ENCODE measurements around the gene SYNE2. TPM values are rescaled to one million over a fixed set of nuclear protein-coding genes. Genes with fewer than 3 reads are reported as not detected.

SYNE2 gene
- total RNA-seq, 2 donors from 2014 or later: 147 to 153 TPM

GRCh38 chr14:64198486-64198885 lies 345.7 kb downstream of the SYNE2 start:
- DNase-seq: no peak
- no peak overlapping the region for H3K4me3 ChIP-seq
- no peaks in the 10 kb centered on the region for H3K4me1 ChIP-seq
- TF ChIP-seq CTCF (IDR thresholded peaks at IDR 0.05): no peak
- no peaks in the 10 kb centered on the region for H3K36me3 ChIP-seq
- H3K27ac ChIP-seq: no peak overlapping the region
- H3K9me3 ChIP-seq: no peaks in the 10 kb centered on the region
- H3K27me3 ChIP-seq: no peaks in the 10 kb centered on the region
- intact Hi-C loops (cut with DNase I): no loop called here
- no peak overlapping the region for H3K9ac ChIP-seq (ENCODE audit: low read depth in 2 of 2, low read length in 2 of 2)

GRCh38 chr14:64200170-64200569 lies 347.4 kb downstream of the SYNE2 start:
- Histone ChIP-seq H3K9ac (ENCODE audit: low read depth in 2 of 2, low read length in 2 of 2) (no peak overlapping the region), H3K9me3 (no peaks in the 10 kb centered on the region), H3K27me3 (no peaks in the 10 kb centered on the region), H3K36me3 (no peaks in the 10 kb centered on the region), H3K4me1 (no peaks in the 10 kb centered on the region), H3K4me3 (no peak overlapping the region), H3K27ac (no peak overlapping the region)
- no peak for TF ChIP-seq CTCF (IDR thresholded peaks at IDR 0.05)
- no peak for DNase-seq
- intact Hi-C loops (cut with DNase I): no loop called here

GRCh38 chr14:64201296-64201695 lies 348.5 kb downstream of the SYNE2 start:
- no peak for TF ChIP-seq CTCF (IDR thresholded peaks at IDR 0.05)
- no peak overlapping the region for H3K9ac ChIP-seq (ENCODE audit: low read depth in 2 of 2, low read length in 2 of 2)
- H3K36me3 ChIP-seq: no peaks in the 10 kb centered on the region
- no peak overlapping the region for H3K4me3 ChIP-seq
- no peaks in the 10 kb centered on the region for H3K4me1 ChIP-seq
- intact Hi-C loops (cut with DNase I): no loop called here
- H3K9me3 ChIP-seq: no peaks in the 10 kb centered on the region
- no peak overlapping the region for H3K27ac ChIP-seq
- no peaks in the 10 kb centered on the region for H3K27me3 ChIP-seq
- no peak for DNase-seq

- Histone ChIP-seq H3K27me3 (no peaks in the 10 kb centered on the region), H3K9ac (ENCODE audit: low read depth in 2 of 2, low read length in 2 of 2) (no peak overlapping the region), H3K4me1 (no peaks in the 10 kb centered on the region), H3K27ac (no peak overlapping the region), H3K9me3 (no peaks in the 10 kb centered on the region), H3K36me3 (no peaks in the 10 kb centered on the region), H3K4me3 (no peak overlapping the region)
- no peak for TF ChIP-seq CTCF (IDR thresholded peaks at IDR 0.05)
- DNase-seq: no peak
- intact Hi-C loops (cut with DNase I): no loop called here
Observed at GRCh38 chr14:64201921-64202545, 349.2 kb downstream of the SYNE2 start.

- Histone ChIP-seq H3K36me3 (no peaks in the 10 kb centered on the region), H3K9me3 (no peaks in the 10 kb centered on the region), H3K4me1 (no peaks in the 10 kb centered on the region), H3K27me3 (no peaks in the 10 kb centered on the region), H3K27ac (no peak overlapping the region), H3K4me3 (no peak overlapping the region), H3K9ac (ENCODE audit: low read depth in 2 of 2, low read length in 2 of 2) (no peak overlapping the region)
- intact Hi-C loops (cut with DNase I): no loop called here
- no peak for DNase-seq
- no peak for TF ChIP-seq CTCF (IDR thresholded peaks at IDR 0.05)
Observed at GRCh38 chr14:64202716-64203115, 349.9 kb downstream of the SYNE2 start.
